HG02943 (cell line): Measurements from ENCODE around the gene KCNAB1.

Source experiments
- ATAC-seq: cut with Tn5 transposase; IDR thresholded peaks from one replicate; pipeline ENCODE4 v1.9.1; 2021; ENCODE audit warnings: mild to moderate bottlenecking, low read depth, moderate library complexity; ENCODE audit not compliant: unreplicated experiment

Gene KCNAB1

DNA sequence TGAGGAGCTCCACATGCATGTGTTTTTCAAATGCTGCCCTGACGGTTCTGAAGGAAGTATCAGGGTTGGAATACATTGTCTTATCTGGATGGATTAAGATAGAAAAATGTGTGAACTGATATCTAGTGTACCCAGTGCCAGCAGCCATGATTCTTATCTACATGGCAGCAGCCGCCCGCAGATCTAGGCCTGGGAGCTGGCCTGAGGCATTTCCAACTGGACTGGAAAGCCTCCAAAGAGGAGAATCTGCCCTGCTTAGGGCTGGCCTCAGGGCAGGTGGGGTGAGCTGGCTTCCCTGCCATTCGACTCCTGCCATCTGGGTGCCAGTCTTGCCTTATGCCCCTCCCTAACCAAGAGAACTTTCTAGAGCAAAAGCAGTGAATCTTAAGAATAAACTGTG, 308.7 kb downstream of the KCNAB1 start:
- no peak for ATAC-seq

DNA sequence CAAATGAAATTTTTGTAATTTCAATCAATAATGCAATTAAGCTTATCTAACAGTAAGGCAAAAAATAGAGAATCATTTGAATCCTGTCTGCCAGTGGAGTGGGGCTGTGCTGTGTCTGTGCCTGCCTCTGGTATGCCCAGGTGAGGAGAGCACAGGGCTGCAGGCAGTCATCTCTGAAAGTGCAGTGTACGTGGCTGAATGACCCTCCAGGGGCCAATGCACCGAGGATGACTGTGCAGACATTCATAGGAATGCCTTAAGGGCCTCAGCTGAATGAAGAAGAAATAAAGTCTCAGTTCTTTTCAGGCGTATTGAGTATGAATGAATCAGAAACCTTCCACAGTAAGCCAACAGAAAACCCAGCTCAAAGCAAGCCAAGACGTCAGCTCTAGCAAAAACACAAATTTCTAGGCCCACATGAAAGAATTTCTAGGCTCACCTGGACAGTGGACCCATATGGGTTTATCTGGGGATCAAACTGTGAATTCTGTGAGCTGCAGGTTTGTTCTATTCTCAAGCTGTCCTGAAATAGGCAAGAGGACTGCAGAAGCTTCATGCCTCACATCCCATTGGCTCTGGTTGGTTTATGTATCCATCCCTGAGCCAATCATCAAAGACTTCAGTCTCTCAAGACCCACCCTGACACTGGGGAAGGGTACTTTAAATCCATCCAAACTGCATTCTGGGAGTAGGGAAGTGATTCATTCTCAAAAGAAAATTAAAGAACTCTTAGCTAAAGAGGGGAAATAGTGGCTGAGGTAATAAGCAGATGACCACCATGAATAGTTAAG, 311.2 kb downstream of the KCNAB1 start:
- ATAC-seq, result no peak

DNA sequence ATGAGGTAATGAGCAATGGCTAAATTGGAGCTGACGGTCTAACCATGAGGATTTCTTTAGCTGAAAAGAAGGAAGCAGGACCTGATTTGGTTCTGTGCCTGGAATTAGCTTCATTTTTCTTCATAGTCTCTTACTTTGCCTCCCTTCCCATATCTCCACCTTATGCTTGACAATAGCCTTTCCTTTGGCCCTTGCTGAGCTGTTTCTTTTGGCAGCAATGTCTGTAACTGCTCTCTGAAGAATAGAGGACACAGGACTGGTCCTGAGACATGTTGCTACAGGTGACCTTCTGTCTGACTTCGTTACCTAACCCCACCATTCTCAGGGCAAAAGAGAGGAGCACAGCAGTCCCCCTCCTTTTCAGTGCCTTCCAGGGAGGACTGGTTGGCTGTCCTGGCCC, 312.2 kb downstream of the KCNAB1 start:
- ATAC-seq, result no peak

DNA sequence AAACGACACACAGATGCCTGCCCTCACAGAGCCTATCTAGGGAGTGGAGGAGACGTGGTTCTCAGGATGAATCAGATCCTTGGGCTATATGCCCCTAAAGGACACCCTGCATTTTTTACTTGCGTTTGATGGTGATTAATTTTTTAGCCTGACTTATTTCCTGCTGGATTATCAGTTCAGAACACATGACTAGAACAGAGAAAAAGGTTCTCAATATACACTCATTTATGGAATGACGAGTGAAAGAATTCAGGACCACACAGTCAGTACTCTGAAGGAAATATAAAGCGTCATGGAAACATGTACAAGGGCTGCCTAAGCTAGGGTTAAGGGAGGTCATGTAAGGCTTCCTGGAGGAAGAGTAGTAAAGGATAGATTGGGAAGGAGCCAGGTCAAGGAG, 312.8 kb downstream of the KCNAB1 start:
- ATAC-seq, result no peak

DNA sequence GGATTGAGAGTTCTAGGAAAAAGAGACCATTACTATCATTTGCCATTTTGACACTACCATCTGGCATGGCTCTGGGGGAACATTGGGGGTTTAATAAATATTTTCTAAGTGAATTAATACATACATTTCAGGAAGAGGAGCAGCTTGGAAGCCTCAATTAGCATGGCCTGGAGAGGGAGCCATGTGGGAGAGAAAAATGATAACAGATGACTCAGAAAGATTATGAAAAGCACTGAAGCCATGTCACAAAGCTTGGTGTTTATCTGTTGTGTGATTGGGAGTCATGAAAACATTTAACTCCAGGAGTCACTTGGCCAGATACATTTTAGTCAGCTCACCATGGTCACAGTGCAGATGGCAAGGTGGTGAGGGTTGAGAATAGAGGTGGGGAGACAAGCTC, 313.5 kb downstream of the KCNAB1 start:
- no peak for ATAC-seq

DNA sequence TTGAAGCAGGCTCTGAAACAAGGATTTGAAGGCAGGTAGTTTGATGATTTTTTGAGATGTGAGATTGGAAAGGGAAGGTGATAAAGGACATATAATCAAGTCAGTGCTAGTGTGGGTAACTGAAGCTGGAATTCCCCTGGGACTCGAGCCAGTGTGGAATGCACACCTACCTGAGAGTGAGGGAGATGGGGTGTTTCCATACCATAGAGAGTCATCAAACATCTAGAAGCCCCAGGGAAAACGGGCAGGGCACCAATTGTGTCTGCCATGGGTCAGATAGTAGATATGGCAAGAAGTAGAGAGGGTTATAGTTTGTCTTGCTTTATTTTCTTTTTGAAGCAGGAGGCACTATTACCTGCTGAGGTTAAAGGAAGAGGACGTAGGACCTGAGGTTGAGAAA, 314.5 kb downstream of the KCNAB1 start:
- no peak for ATAC-seq

DNA sequence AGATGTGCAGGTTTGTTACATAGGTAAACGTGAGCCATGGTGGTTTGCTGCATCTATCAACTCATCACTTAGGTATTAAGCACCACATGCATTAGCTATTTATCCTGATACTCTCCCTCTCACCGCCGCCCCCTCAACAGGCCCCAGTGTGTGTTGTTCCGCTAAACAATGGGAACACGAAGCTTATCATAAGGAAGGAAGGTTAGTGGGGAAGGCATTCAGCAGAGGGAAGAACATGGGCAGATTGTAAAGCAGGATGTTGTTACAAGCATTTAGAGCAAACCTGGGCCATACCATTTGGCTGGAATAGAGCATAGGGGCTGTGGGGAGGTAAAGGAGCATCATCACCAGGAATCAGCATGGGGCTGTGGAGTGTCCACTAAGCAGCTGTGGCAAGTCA, 322.7 kb downstream of the KCNAB1 start:
- no peak for ATAC-seq

DNA sequence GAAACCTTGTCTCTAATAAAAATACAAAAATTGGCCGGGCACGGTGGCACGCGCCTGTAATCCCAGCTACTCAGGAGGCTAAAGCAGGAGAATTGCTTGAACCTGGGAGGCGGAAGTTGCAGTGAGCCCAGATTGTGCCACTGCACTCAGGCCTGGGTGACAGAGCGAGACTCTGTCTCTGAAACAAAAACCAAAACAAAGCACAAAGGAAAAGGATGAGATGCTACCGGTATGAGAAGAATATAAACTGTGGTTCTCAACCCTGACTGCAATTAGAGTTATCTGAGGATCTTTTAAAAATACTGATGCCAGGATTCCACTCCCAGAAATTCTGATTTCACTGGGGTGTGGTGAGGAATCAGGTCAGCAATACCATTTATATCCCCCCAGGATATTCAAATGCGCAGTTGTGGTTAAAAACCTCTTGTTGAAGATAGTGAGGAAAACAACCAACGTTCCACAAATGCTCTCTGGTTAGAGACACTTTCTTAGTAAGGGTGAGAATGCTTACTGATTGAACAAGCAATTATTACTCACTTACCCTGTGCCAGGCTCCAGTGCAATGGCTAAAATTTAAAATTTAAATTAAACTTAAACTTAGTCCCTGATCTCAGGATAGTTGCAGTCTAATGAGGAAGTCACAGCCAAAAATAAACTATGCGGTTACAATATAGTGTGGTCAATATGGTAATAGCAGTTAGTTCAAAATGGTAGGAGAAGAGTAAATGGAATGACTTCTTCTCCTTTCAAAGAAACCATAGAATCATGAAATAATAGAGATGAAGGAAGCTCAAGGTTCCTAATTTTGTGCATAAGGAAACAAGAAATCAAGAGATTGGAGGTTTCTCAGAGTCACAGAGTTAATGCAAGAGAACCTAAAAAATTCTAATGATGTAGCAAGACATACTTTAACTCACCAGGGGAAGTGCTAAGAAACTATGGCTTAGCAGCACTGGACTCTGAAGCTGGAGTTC, 325.0 kb downstream of the KCNAB1 start:
- no peak for ATAC-seq

DNA sequence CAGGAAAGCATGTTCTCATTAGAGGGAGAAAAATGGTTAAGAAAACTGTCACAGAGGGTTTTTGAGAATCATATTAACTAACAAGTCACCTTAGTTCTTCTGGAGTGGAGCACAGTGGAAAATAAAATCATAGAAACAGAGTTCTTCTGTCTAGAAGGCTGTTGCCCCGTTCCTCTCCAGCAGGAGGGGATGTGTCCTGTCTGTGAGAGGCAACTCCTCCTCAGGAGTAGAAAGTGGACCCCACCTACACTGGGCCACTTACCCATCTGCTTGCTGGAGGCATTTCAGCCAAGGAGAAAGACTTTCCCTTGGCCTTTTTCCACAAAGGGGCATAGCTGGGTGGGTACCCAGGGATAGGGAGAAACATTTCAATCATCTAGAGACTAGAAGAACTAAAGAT, 327.9 kb downstream of the KCNAB1 start:
- no peak for ATAC-seq

DNA sequence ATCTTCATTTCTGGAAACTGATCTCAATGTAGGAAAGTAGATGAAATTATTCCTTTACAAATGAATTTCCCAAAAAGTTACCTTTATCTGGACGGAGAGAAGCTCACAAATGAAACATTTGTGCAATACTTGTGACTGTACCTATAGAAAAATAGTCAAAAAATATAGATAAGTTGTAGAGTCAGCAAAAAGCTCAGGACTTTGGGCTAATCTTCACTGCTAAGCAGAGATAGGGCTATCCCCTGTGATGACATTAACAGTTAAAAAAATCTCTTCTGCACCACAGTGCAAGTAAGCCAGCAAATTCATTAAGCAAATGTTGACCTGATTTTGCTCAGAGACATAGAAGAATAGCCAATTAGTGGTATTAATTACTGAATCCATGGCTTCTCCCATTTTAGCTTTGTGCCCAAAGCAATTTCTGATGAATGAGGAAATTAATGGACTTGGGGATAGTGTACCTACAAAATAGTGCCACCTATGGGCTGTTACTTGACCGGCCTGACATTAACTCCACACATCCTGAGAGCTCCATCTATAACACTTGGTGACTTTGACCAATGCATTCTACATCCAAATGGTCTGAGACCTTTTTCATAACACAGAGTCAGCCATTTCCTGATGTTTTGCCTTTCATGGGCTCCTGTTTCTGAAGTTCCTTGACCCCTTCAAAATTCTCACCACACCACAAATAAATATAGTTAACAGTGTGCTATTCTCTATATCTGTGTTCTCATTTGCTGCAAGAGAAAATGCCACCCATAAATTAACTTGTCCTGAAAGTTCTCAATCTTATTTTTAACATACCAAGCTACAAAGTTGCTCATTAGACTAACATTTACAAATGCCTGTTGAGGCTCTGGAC, 329.6 kb downstream of the KCNAB1 start:
- ATAC-seq, result no peak

DNA sequence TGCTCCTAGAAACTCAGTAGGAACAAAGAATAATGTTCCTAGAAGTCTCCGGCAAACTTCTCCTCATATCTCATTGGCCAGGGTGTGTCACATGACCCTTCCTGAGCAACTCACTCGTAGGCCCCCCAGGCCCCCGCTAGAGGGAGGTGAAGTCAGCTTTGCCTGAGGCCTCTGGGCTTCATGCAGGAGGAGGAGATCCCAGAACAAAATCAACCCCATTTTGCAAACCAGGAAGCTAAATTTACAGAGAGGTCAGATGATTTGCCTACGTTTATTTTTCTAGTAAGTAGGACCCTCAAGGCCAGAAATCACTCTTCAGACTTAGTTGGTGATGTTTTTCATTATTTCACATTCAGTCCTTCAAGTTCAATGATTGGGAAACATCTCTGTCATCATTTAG, 335.5 kb downstream of the KCNAB1 start:
- no peak for ATAC-seq

DNA sequence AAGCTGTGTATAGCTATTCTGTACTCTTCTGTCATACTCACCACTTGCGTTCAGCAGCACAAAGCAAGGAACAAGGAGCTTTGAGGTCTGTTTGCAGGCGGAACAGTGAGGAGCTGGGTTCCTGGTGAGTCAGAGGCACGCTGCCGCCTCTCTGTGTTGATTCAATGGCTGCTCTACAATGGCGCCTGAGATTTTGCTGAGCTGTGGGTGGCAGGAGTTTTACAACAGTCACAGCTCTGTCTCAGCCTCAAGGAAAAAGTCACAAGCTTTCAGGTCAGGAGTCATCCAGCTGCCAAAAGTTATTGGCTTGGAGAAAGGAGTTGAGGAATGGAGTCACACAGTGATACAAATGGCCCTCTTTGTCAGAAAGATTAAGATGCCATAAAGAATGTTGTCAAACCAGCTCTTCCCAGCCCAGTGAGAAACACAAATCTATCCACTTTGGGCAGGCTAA, 336.4 kb downstream of the KCNAB1 start:
- no peak for ATAC-seq

DNA sequence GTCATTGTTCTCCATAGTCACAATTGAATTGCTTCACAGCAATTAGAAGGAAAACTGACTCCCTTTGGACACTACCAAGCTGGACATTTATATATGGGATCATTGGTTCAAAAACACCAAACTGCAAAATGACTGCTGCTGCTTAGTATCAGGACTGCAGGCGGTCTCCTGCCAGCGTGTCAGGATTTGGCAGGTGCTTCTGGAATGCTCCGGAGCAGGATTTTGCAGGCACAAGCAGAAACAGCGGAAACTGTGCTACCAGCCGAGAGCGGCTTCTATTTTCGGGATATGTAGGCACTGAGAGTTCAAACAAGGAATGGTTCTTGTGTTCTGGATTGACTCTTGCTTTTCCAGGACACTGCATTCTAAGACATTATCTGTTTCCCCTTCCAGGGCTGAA, 339.1 kb downstream of the KCNAB1 start:
- no peak for ATAC-seq

DNA sequence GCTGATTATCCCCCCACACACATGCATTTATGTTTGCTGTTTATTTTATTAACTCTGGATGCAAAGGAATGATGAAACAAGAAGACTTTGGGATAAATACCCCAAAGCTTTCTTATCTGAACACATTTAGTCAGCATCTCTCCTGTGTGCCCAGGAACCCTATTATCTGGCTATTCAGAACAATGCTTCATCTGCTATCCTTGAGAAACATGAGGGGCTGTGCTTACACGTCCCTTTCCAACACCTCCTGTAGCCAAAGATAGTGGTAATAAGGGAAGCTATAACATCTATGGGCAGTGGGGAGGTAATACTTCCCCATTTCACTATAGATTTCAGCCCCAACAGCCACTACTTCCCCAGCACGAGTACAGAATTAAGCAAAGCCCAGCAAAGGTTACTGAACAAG, 339.8 kb downstream of the KCNAB1 start:
- no peak for ATAC-seq

DNA sequence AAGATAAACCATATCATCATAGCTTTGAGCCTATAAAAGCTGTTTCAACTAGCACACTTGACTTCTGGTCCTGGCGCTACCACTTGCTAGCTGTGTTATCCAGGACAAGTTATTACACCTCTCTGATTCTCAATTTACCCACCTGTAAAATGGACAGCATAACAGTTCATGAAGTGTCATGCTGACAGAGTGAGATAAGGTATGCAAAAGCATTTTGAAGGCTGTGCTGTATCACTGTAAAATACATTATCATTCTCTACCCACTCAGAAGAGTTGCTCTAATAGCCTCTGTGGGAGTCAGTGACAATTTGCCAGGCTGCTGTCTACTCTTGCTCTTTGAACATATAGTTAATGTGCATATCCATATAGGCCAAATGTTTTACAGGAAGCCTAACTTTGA, 341.5 kb downstream of the KCNAB1 start:
- ATAC-seq, result no peak

DNA sequence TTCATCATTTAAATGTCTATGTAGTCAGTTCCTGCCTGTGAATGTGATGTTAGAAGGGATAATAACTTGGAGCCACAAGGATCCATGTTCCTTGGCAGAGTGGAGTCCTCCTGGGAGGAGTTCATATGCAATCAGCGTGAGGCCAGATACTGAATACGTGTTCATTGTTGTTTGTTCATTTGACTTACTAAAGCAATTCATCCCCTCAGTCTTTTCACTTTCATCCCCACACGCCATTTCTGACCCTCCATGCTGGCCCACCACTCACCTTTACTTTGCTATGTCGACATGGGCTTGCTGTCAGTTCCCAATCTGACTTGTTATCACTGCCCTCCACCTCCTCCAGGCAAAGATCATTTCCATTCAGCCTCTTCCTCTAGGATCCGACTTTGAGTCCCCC, 342.7 kb downstream of the KCNAB1 start:
- no peak for ATAC-seq

DNA sequence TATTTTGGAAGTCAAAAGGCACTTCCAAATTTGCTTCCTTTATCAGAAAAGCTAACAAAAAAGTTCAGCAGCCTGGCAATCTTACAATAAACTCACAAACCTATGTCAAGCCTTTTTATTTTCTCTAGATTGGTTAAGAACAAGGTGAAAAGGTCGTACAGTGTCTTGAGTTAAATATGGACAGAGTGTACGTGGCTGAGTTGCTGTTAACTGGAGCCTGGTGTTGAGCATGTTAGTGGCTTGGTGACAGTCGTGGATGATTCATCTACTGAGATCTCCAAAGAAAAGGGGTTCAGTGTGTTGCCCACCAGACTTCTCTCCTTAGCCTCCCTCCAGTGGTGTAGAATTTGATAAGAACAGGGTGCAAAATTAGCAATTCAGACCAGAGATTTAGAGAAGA, 344.8 kb downstream of the KCNAB1 start:
- no peak for ATAC-seq

DNA sequence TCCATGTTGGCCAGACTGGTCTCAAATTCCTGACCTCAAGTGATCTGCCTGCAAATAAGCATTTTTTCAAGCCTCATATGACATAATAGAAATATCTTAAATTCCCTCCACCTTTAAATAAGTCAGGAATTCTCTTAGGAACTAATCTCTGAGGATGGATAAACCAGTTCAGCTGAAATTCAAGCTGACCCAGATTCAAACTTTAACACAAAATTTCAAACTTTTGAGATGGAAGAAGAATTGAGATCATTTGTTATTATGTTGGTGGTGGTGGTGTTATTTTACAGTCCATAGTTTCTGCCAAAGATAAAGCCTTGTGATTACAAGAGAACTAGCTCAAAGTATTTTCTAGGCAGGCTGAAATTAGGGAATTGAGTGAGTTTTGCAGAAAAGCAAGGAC, 349.1 kb downstream of the KCNAB1 start:
- ATAC-seq, result no peak

DNA sequence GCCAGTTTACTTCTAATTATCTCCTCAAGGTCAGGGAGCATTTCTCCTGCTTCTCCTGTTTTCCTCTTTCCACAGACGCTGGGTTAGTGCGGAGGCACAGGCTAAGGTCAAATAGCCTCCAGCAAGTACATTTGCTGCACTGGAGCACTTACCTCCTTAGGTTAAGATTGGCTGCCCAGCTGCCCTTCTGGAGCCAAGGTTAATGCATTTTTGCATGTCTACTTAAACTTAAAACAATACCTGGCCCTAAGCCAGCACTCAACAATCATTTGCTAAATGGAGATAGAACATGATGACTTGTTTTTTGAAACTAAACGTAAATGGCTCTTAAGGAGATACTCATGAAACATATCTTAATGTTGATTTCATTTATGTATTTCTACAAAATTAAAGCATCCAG, 351.1 kb downstream of the KCNAB1 start:
- no peak for ATAC-seq

DNA sequence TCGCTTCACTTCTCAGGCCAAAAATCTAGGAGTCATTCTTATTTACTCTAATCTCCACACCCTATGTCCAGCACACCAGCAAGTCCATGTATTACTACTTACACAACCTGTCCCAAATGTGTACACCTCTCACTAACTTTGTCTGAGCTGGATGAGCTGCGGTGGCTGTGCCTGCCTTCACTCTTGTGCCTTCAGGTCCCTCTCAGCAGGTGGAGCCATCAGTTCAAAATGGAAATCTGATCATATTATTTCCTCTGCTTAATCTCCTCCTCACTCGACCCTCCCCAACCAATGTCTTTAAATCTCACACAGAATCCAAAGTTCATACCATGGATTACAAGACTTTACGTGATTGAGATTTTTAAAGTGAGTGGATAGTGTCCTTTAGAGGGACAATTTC, 351.8 kb downstream of the KCNAB1 start:
- no peak for ATAC-seq

DNA sequence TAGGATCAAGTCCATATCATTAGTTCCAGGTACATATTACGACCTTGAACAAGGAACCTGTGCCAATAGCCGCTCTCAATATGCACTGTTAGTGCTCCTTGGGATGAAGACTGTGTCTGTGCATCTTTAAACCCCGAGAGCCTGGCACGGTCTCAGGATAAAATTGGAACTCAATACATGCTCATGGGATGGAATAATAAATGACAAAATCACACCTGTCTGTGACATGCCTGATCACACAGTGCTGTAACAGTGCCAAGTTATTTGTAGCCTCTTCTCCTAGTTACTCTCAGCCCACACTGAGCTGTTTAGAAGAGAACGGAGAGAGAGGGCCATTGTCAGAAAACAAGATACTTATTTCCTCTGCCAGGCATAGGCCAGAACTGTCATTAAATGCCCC, 352.3 kb downstream of the KCNAB1 start:
- no peak for ATAC-seq
